Esophagus mucosa (tissue), 1 donor: ENCODE data around the gene POU4F3. TPM values are rescaled to one million over a fixed set of nuclear protein-coding genes. Genes with fewer than 3 reads are reported as not detected.
"Not testable (repeated sequence)": the region's sequence is repeated elsewhere in the genome, so short reads cannot be mapped to it uniquely, and the experiment has no call there.

Experiments
- ATAC-seq: fragments of 200-7000 bp; cut with Tn5 transposase; one replicate; pipeline ENCODE4 v1.9.1; 2020
- total RNA-seq: library from RNA; stranded (reverse); gene quantifications from one replicate; pipeline ENCODE4 v1.2.4, GENCODE V29; 2023
- donor health status: DM: yes; HTN: yes; CAD: no.

Gene POU4F3, protein sequence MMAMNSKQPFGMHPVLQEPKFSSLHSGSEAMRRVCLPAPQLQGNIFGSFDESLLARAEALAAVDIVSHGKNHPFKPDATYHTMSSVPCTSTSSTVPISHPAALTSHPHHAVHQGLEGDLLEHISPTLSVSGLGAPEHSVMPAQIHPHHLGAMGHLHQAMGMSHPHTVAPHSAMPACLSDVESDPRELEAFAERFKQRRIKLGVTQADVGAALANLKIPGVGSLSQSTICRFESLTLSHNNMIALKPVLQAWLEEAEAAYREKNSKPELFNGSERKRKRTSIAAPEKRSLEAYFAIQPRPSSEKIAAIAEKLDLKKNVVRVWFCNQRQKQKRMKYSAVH
- total RNA-seq, result not detected

GRCh38 chr5:146338774-146339714 lies at the start of gene POU4F3:
Gene POU4F3 (plus strand): TSS chr5:146338839. CDS start chr5:146339113, 274 bp downstream.
- no peak for ATAC-seq

DNA sequence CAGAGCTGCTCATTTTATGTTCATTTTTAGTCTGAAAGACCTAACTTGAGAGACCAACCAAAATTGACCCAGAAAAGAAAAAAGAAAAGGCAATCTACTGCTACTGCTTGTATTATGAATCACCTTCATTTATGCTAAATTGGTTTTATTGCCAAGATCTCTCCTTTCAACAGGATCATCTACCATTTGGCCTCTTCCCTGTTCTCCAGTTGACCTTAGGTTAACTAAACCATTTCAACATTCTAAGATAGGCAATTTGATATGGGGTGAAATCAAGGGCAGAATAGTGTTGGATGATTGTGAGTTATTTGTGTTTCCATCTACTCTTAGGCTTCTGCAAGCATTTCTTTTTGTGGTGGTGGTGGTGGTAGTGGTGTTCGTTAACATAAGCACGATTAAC lies 48.3 kb upstream of the POU4F3 start:
- no peak for ATAC-seq

- ATAC-seq, result peak; percentile 28
Measured at GRCh38 chr5:146291421-146292074, 47.1 kb upstream of the POU4F3 start.

DNA sequence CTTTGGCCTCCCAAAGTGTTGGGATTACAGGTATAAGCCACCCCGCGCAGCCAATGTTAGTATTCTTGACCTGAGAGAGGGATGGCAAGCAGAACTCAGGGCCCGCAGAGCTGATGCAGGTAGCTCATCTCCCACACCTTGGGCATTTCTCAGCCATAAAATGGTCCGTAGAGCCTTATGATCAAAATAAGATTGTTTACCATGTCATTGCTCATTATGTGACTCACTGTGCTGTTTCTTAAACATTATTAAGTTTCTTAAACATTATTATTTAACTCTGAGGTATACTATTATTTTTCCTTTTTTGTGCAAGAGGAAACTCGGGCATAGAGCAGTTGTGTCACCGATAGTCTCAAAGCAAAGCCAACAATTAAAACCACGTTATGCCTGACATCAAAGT lies 42.4 kb upstream of the POU4F3 start:
- ATAC-seq, result no peak

DNA sequence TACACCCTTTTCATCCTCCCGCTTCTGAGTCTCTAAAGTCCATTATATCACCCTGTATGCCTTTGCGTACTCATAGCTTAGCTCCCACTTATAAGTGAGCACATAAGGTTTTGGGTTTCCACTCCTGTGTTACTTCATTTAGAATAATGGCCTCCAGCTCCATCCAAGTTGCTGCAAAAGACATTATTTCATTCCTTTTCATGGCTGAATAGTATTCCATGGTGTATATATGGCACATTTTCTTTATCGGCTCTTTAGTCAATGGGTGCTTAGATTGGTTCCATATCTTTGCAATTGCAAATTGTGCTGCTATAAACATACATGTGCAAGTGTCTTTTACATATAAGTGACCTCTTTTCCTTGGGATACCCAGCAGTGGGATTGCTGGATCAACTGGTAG lies 39.7 kb upstream of the POU4F3 start:
- not testable (repeated sequence) for ATAC-seq

DNA sequence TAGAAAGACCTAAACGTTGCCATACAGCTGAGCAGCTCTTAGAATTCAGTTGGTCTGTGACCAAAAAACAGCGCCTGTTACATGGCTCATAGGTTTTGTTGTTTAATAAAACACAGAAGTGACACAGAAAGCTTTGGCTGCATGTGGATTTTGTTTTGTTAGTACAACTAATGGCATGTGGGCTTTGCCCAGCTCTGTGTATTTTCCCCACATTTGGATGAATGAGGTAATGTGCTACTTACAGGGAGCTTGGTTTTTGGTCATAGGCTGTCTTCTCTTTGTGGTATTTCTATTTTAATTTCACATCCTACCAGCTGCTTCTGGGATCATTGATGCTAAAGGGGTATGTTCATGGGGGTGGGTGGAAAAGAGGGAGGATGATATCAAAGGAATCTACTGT lies 37.0 kb upstream of the POU4F3 start:
- ATAC-seq, result no peak

GRCh38 chr5:146302406-146302805 lies 36.2 kb upstream of the POU4F3 start:
- no peak for ATAC-seq

GRCh38 chr5:146306838-146307237 lies 31.8 kb upstream of the POU4F3 start:
- ATAC-seq, result no peak

- ATAC-seq, result no peak
Measured at GRCh38 chr5:146307796-146308195, 30.8 kb upstream of the POU4F3 start.

- no peak for ATAC-seq
Measured at GRCh38 chr5:146310540-146310939, 28.1 kb upstream of the POU4F3 start.

- no peak for ATAC-seq
Measured at GRCh38 chr5:146311278-146311677, 27.4 kb upstream of the POU4F3 start.

GRCh38 chr5:146313027-146313426 lies 25.6 kb upstream of the POU4F3 start:
- ATAC-seq, result no peak

DNA sequence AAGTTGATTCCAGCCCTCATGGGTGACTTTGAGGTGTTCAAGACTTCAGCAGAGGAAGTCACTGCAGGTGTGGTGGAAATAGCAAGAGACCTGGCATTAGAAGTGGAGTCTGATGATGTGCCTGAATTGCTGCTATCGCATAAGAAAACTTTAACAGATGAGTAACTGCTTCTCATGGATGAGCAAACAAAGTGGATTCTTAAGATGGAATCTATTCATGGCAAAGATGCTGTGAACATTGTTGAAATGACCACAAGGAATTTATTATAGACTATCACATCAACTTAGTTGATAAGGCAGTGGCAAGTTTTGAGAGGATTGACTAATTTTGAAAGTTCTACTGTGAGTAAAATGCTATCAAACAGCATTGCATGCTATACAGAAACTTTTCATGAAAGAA lies 17.1 kb upstream of the POU4F3 start:
- ATAC-seq, result no peak

GRCh38 chr5:146327257-146327870 lies 11.3 kb upstream of the POU4F3 start:
- no peak for ATAC-seq

- ATAC-seq, result no peak
Measured at GRCh38 chr5:146327989-146328388, 10.7 kb upstream of the POU4F3 start.

- no peak for ATAC-seq
Measured at GRCh38 chr5:146329697-146330096, 8.9 kb upstream of the POU4F3 start.

DNA sequence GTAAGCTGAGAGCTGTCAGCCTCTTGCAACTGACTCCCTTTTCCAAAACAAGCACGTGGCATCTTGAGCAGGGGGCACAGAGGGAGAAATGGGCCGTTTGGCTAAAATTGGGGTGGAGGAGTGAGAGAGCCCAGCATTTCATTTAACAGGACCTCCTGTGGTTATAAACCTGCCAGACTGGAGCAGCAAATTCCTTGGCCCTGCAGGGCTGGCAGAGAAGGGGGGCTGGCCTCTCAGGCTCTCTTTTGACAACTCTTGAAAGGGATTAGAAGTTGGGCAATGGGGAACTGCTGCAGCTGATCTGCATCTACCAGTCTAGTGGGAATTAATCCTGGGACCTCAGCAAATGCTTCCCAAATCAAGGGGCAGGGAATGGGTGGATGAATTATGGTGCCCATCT lies 7.2 kb upstream of the POU4F3 start:
- ATAC-seq, result no peak

DNA sequence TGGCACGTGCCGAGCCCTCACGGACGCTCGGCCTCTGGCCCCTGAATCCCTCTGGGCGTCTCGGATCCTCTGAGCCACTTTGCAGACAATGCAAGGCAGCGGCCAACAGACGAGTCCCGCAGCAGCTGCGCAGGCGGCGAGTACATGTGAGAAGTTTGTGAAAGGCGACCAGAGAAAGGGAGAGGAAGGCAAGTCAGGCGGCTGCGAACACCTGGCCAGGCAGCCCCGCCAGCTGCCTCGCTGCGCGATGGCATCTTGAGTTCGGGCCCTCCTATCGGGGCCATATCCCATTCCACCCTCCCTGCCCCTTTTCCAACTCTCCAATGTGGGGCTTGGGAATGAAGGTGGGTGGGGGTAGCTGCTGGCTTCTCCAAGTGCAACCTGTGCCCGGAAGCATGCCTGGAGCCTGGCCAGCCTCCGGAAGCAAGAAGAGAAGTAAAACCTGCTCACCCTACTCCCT lies 4.5 kb upstream of the POU4F3 start:
- no peak for ATAC-seq

DNA sequence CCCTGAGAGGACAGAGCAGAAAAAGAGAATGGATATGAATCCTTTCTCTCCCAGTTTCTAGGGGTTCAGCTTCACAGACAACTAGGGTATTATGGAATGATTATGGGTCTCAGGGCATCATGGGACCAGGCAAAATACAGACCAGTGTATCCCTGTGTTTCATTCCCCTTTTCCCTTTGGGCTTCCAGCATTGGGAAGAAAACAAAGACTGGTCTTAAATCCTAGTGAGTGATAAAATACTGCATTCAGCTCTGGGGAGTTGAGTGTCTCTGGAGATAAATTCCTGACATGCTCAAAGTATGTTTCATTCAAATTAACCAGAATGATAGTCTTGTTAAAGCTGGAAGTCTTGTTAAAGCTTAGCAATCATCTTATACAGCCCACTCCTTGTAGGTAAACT lies 2.4 kb upstream of the POU4F3 start:
- no peak for ATAC-seq

GRCh38 chr5:146337264-146337904 lies 1.3 kb upstream of the POU4F3 start:
- ATAC-seq, result no peak

DNA sequence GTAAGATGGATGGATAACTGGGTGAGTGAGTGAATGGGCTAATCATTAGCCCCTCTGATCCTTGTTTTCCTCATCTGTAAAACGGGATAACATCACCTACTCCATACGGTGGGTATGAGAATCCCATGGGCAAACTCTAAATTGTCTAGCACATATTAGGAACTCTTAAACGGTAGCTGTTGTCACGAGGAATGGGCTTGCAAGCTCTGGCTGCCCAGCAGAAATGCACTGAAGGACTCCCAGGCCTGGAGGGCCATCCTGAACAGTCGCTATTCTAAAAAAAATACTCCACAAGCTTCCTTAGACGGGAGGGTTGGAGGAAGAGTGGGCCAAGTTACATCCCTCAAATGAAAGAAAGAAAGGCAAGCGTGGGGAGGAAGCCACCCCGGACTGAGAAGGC lies 711 bp upstream of the POU4F3 start:
- ATAC-seq, result no peak

- ATAC-seq, result peak; percentile 10
Measured at GRCh38 chr5:146339715-146340259, 1.1 kb downstream of the POU4F3 start.
